ENCODE measurements around the gene TEX10. TPM values are rescaled to one million over a fixed set of nuclear protein-coding genes. Genes with fewer than 3 reads are reported as not detected.

TEX10 gene
- total RNA-seq, 2 experiments from 2014 or later = 43.9 to 44.9 TPM

GRCh38 chr9:100307080-100307479 lies 45.7 kb downstream of the TEX10 start:
- H2AFZ ChIP-seq (ENCODE audit: low read length) = no peak overlapping the region
- no peak overlapping the region for H3K4me3 ChIP-seq (ENCODE audit: low read depth, low read length, poor library complexity, severe bottlenecking)
- BruUV-seq (replicated peaks) = no TSS peak
- no peak for DNase-seq (ENCODE audit: low spot score)
- H3K27ac ChIP-seq (ENCODE audit: low read depth, low read length, poor library complexity, severe bottlenecking) = no peak overlapping the region
- no peaks in the 10 kb centered on the region for H4K20me1 ChIP-seq (ENCODE audit: insufficient read depth, low read length)
- intact Hi-C loops (cut with micrococcal nuclease; ENCODE audit: unreplicated experiment) = no loop called here
- TF ChIP-seq CTCF (conservative IDR thresholded peaks at IDR 0.05; ENCODE audit: low read length) (no peak), EZH2phosphoT487 (IDR thresholded peaks at IDR 0.05; ENCODE audit: borderline replicate concordance, low read depth, low read length) (no peak)
- H3K9me3 ChIP-seq (ENCODE audit: low read length) = peaks cover 9% of the 10 kb centered on the region; the same call in 1 of the 2 replicates
- CTCF ChIA-PET (ENCODE audit: unreplicated experiment) = no interaction called here
- peaks cover 100% of the 10 kb centered on the region for H3K36me3 ChIP-seq (ENCODE audit: insufficient read depth, low read length)
- POLR2A ChIA-PET = no interaction called here
- H3K4me2 ChIP-seq (ENCODE audit: low read length) = no peak overlapping the region
- peaks cover 35% of the 10 kb centered on the region; the same call in 1 of the 2 replicates for H3K79me2 ChIP-seq (ENCODE audit: insufficient read depth, low read depth, low read length)
- H3K9me2 ChIP-seq (ENCODE audit: insufficient read depth, low read length) = no peaks in the 10 kb centered on the region
- H3K4me1 ChIP-seq (ENCODE audit: insufficient read depth, low read length, poor library complexity, severe bottlenecking) = no peaks in the 10 kb centered on the region

GRCh38 chr9:100306283-100306682 lies 46.5 kb downstream of the TEX10 start:
- no TSS peak for BruUV-seq (replicated peaks)
- ChIA-PET POLR2A (interaction anchor here (0.8 kb wide), 1 partner anchor 226 kb away, joined by 3 read pairs; no protein-coding TSS in a partner anchor), CTCF (ENCODE audit: unreplicated experiment) (no interaction called here)
- TF ChIP-seq EZH2phosphoT487 (IDR thresholded peaks at IDR 0.05; ENCODE audit: borderline replicate concordance, low read depth, low read length) (no peak), CTCF (conservative IDR thresholded peaks at IDR 0.05; ENCODE audit: low read length) (no peak)
- Histone ChIP-seq H2AFZ (ENCODE audit: low read length) (no peak overlapping the region), H3K9me2 (ENCODE audit: insufficient read depth, low read length) (no peaks in the 10 kb centered on the region), H3K4me3 (ENCODE audit: low read depth, low read length, poor library complexity, severe bottlenecking) (no peak overlapping the region), H3K27ac (ENCODE audit: low read depth, low read length, poor library complexity, severe bottlenecking) (no peak overlapping the region), H3K36me3 (ENCODE audit: insufficient read depth, low read length) (peaks cover 100% of the 10 kb centered on the region), H3K4me1 (ENCODE audit: insufficient read depth, low read length, poor library complexity, severe bottlenecking) (no peaks in the 10 kb centered on the region), H3K9me3 (ENCODE audit: low read length) (peaks cover 9% of the 10 kb centered on the region; the same call in 1 of the 2 replicates), H3K79me2 (ENCODE audit: insufficient read depth, low read depth, low read length) (peaks cover 31% of the 10 kb centered on the region; the same call in 1 of the 2 replicates), H4K20me1 (ENCODE audit: insufficient read depth, low read length) (no peaks in the 10 kb centered on the region), H3K4me2 (ENCODE audit: low read length) (no peak overlapping the region)
- intact Hi-C loops (cut with micrococcal nuclease; ENCODE audit: unreplicated experiment) = no loop called here
- DNase-seq (ENCODE audit: low spot score) = no peak

GRCh38 chr9:100303747-100304146 lies 49.0 kb downstream of the TEX10 start:
- no peak overlapping the region for H3K4me3 ChIP-seq (ENCODE audit: low read depth, low read length, poor library complexity, severe bottlenecking)
- ChIA-PET POLR2A (no interaction called here), CTCF (ENCODE audit: unreplicated experiment) (no interaction called here)
- H3K4me2 ChIP-seq (ENCODE audit: low read length) = no peak overlapping the region
- intact Hi-C loops (cut with micrococcal nuclease; ENCODE audit: unreplicated experiment) = no loop called here
- H3K27ac ChIP-seq (ENCODE audit: low read depth, low read length, poor library complexity, severe bottlenecking) = no peak overlapping the region
- peaks cover 100% of the 10 kb centered on the region for H3K36me3 ChIP-seq (ENCODE audit: insufficient read depth, low read length)
- H3K4me1 ChIP-seq (ENCODE audit: insufficient read depth, low read length, poor library complexity, severe bottlenecking) = no peaks in the 10 kb centered on the region
- no peaks in the 10 kb centered on the region for H4K20me1 ChIP-seq (ENCODE audit: insufficient read depth, low read length)
- H3K9me3 ChIP-seq (ENCODE audit: low read length) = peaks cover 9% of the 10 kb centered on the region; the same call in 1 of the 2 replicates
- no peak for TF ChIP-seq CTCF (conservative IDR thresholded peaks at IDR 0.05; ENCODE audit: low read length)
- TF ChIP-seq EZH2phosphoT487 (IDR thresholded peaks at IDR 0.05; ENCODE audit: borderline replicate concordance, low read depth, low read length) = no peak
- no TSS peak for BruUV-seq (replicated peaks)
- no peak overlapping the region for H2AFZ ChIP-seq (ENCODE audit: low read length)
- DNase-seq (ENCODE audit: low spot score) = no peak
- H3K9me2 ChIP-seq (ENCODE audit: insufficient read depth, low read length) = no peaks in the 10 kb centered on the region
- peaks cover 21% of the 10 kb centered on the region; the same call in 1 of the 2 replicates for H3K79me2 ChIP-seq (ENCODE audit: insufficient read depth, low read depth, low read length)

Measured in OCI-LY7 (cell line).